ENCODE measurements around the gene UGDH. TPM values are rescaled to one million over a fixed set of nuclear protein-coding genes. Genes with fewer than 3 reads are reported as not detected.

The UGDH gene
- total RNA-seq, 1 donor: 277 TPM

- peaks cover 6% of the 10 kb centered on the region for H3K36me3 ChIP-seq (ENCODE audit: insufficient read depth, low read length)
- H4K20me1 ChIP-seq (ENCODE audit: insufficient read depth, low read length): peaks cover 7% of the 10 kb centered on the region
- no peaks in the 10 kb centered on the region for H3K9me3 ChIP-seq (ENCODE audit: low read depth, low read length)
- no peak overlapping the region for H2AFZ ChIP-seq (ENCODE audit: low read length)
- no peak for TF ChIP-seq CTCF (IDR thresholded peaks at IDR 0.05; ENCODE audit: extremely low read depth, low read depth, low read length)
- no peak overlapping the region for H3K4me3 ChIP-seq (ENCODE audit: insufficient read depth, low read length)
- H3K27ac ChIP-seq (ENCODE audit: low read depth, low read length): no peak overlapping the region
- no peak for DNase-seq (ENCODE audit: insufficient read length, low spot score, missing footprints)
- H3K79me2 ChIP-seq (ENCODE audit: insufficient read depth, low read length): peaks cover 24% of the 10 kb centered on the region
- no peak overlapping the region for H3K4me2 ChIP-seq (ENCODE audit: insufficient read depth, low read length)
- peaks cover 5% of the 10 kb centered on the region for H3K4me1 ChIP-seq (ENCODE audit: insufficient read depth, low read length)
- H3K27me3 ChIP-seq (ENCODE audit: insufficient read depth, low read length): no peaks in the 10 kb centered on the region
These were observed 3.4 kb upstream of the UGDH start for GRCh38 chr4:39530682-39531081.

GRCh38 chr4:39529534-39529933 lies 2.3 kb upstream of the UGDH start:
- no peak overlapping the region for H2AFZ ChIP-seq (ENCODE audit: low read length)
- peaks cover 11% of the 10 kb centered on the region for H3K36me3 ChIP-seq (ENCODE audit: insufficient read depth, low read length)
- no peak for DNase-seq (ENCODE audit: insufficient read length, low spot score, missing footprints)
- H3K9me3 ChIP-seq (ENCODE audit: low read depth, low read length): no peaks in the 10 kb centered on the region
- no peak overlapping the region for H3K4me2 ChIP-seq (ENCODE audit: insufficient read depth, low read length)
- no peak for TF ChIP-seq CTCF (IDR thresholded peaks at IDR 0.05; ENCODE audit: extremely low read depth, low read depth, low read length)
- H3K4me3 ChIP-seq (ENCODE audit: insufficient read depth, low read length): no peak overlapping the region
- H3K27me3 ChIP-seq (ENCODE audit: insufficient read depth, low read length): no peaks in the 10 kb centered on the region
- peaks cover 11% of the 10 kb centered on the region for H3K4me1 ChIP-seq (ENCODE audit: insufficient read depth, low read length)
- no peak overlapping the region for H3K27ac ChIP-seq (ENCODE audit: low read depth, low read length)
- H4K20me1 ChIP-seq (ENCODE audit: insufficient read depth, low read length): peaks cover 13% of the 10 kb centered on the region
- H3K79me2 ChIP-seq (ENCODE audit: insufficient read depth, low read length): peaks cover 35% of the 10 kb centered on the region

- Histone ChIP-seq H3K4me2 (ENCODE audit: insufficient read depth, low read length) (peak overlapping the region; percentile 89), H3K36me3 (ENCODE audit: insufficient read depth, low read length) (peaks cover 18% of the 10 kb centered on the region), H3K4me1 (ENCODE audit: insufficient read depth, low read length) (peaks cover 26% of the 10 kb centered on the region), H3K27me3 (ENCODE audit: insufficient read depth, low read length) (no peaks in the 10 kb centered on the region), H2AFZ (ENCODE audit: low read length) (peak overlapping the region; percentile 89), H3K4me3 (ENCODE audit: insufficient read depth, low read length) (peak overlapping the region; percentile 94), H3K9me3 (ENCODE audit: low read depth, low read length) (no peaks in the 10 kb centered on the region), H4K20me1 (ENCODE audit: insufficient read depth, low read length) (peaks cover 19% of the 10 kb centered on the region), H3K79me2 (ENCODE audit: insufficient read depth, low read length) (peaks cover 50% of the 10 kb centered on the region), H3K27ac (ENCODE audit: low read depth, low read length) (peak overlapping the region; percentile 94)
- peak; percentile 95 for DNase-seq (ENCODE audit: insufficient read length, low spot score, missing footprints)
- no peak for TF ChIP-seq CTCF (IDR thresholded peaks at IDR 0.05; ENCODE audit: extremely low read depth, low read depth, low read length)
These were observed 824 bp upstream of the UGDH start for GRCh38 chr4:39528061-39528465.

GRCh38 chr4:39526765-39527295 lies 409 bp downstream of the UGDH start:
- no peak for TF ChIP-seq CTCF (IDR thresholded peaks at IDR 0.05; ENCODE audit: extremely low read depth, low read depth, low read length)
- H3K27ac ChIP-seq (ENCODE audit: low read depth, low read length): peak overlapping the region; percentile 94
- H4K20me1 ChIP-seq (ENCODE audit: insufficient read depth, low read length): peaks cover 20% of the 10 kb centered on the region
- H3K27me3 ChIP-seq (ENCODE audit: insufficient read depth, low read length): no peaks in the 10 kb centered on the region
- H3K4me3 ChIP-seq (ENCODE audit: insufficient read depth, low read length): peak overlapping the region; percentile 94
- peak; percentile 50 for DNase-seq (ENCODE audit: insufficient read length, low spot score, missing footprints)
- peak overlapping the region; percentile 94 for H3K4me2 ChIP-seq (ENCODE audit: insufficient read depth, low read length)
- H3K9me3 ChIP-seq (ENCODE audit: low read depth, low read length): no peaks in the 10 kb centered on the region
- no peak overlapping the region for H2AFZ ChIP-seq (ENCODE audit: low read length)
- H3K4me1 ChIP-seq (ENCODE audit: insufficient read depth, low read length): peaks cover 38% of the 10 kb centered on the region
- H3K36me3 ChIP-seq (ENCODE audit: insufficient read depth, low read length): peaks cover 17% of the 10 kb centered on the region
- peaks cover 62% of the 10 kb centered on the region for H3K79me2 ChIP-seq (ENCODE audit: insufficient read depth, low read length)
